BE2C (cell line): ENCODE data around the gene OTOP3.
A peak's percentile ranks its signal among the peaks of the same experiment; 100 is the strongest.
"Not testable (repeated sequence)": the region's sequence is repeated elsewhere in the genome, so short reads cannot be mapped to it uniquely, and the experiment has no call there.

Experiments used
- DNase-seq: peaks from one replicate; pipeline ENCODE4 v3.0.0-alpha.2; 2020
- H3K27me3 ChIP-seq: fragments of 250-450 bp; sonication (Bioruptor Pico); 2 replicates; pipeline ENCODE4 v1.5.1; 2020; ENCODE audit warnings: mild to moderate bottlenecking
- H3K36me3 ChIP-seq: fragments of 250-450 bp; sonication (Bioruptor Pico); 2 replicates; pipeline ENCODE4 v1.5.1; 2020; ENCODE audit warnings: mild to moderate bottlenecking
- H3K4me1 ChIP-seq: fragments of 250-450 bp; sonication (Bioruptor Pico); 2 replicates; pipeline ENCODE4 v1.5.1; 2020
- H3K4me3 ChIP-seq: 2 replicates; pipeline ENCODE4 v1.5.1; 2011; ENCODE audit warnings: low read depth, low read length
- H3K9me3 ChIP-seq: fragments of 250-450 bp; sonication (Bioruptor Pico); 2 replicates; pipeline ENCODE4 v1.5.1; 2020
- TF ChIP-seq, protein P1 (sequence below): IDR thresholded peaks from 2 replicates; pipeline ENCODE4 v1.5.1; 2012; ENCODE audit warnings: mild to moderate bottlenecking, low read depth, low read length

The OTOP3 gene

DNA sequence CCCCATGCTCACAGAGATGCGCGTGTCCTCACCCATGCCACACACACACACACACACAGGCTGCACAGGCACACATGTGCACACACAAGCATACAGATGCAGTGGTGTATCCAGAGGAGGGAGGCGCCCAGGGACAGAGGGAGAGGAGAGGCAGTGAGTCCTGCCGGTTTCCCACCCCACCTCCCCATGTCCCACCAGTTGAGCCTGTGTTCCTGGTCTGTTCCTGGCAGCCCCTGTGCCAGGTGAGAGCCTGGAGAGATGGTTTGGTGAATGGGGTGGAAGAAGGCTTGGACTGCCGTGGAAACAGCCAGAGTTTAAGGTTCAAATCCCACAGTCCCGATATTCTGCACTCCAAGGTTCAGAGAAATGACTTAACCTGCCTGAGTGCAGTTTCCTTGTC, 32.0 kb upstream of the OTOP3 start:
- Histone ChIP-seq H3K27me3 (no peaks in the 10 kb centered on the region), H3K9me3 (no peaks in the 10 kb centered on the region; the same call in 1 of the 2 replicates), H3K4me3 (no peak overlapping the region), H3K4me1 (no peaks in the 10 kb centered on the region), H3K36me3 (no peaks in the 10 kb centered on the region)
- TF ChIP-seq, protein P1, sequence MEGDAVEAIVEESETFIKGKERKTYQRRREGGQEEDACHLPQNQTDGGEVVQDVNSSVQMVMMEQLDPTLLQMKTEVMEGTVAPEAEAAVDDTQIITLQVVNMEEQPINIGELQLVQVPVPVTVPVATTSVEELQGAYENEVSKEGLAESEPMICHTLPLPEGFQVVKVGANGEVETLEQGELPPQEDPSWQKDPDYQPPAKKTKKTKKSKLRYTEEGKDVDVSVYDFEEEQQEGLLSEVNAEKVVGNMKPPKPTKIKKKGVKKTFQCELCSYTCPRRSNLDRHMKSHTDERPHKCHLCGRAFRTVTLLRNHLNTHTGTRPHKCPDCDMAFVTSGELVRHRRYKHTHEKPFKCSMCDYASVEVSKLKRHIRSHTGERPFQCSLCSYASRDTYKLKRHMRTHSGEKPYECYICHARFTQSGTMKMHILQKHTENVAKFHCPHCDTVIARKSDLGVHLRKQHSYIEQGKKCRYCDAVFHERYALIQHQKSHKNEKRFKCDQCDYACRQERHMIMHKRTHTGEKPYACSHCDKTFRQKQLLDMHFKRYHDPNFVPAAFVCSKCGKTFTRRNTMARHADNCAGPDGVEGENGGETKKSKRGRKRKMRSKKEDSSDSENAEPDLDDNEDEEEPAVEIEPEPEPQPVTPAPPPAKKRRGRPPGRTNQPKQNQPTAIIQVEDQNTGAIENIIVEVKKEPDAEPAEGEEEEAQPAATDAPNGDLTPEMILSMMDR = no peak
- no peak for DNase-seq

DNA sequence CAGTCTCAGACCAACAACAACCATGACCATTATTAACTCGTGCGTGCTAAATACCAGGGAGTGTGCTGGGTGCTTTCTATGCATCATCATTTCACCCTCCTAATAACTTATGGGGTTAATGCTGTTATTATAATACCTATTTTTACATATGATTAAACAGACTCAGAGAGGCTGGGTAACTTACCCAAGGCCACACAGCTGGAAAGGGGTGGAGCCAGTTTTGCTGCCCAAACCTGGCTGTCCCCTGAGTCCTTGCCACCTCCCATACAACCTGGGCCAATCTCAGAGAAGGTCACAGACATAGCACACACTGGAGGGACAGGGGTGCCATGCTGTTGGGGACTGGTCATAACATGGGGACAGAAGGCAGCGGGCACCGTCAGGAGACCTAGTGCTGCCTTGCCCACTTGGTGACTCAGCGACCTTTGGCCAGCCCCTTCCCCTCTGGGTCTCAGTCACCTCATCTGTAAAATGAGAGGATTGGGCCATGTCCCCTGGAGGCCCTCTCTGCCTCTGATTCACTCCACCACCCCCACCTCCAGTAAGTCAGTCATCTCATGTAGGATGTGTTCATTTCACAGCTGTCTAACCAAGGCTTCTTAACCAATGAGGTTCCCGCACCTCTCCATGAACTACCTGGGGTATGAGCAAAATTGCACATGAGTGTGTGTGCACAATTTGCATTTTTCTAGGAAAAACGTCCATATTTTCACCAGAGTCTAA, 30.9 kb upstream of the OTOP3 start:
- DNase-seq = no peak
- TF ChIP-seq, protein P1 = no peak
- H3K4me3 ChIP-seq = no peak overlapping the region
- no peaks in the 10 kb centered on the region for H3K36me3 ChIP-seq
- no peaks in the 10 kb centered on the region for H3K27me3 ChIP-seq
- no peaks in the 10 kb centered on the region; the same call in 1 of the 2 replicates for H3K9me3 ChIP-seq
- no peaks in the 10 kb centered on the region for H3K4me1 ChIP-seq

DNA sequence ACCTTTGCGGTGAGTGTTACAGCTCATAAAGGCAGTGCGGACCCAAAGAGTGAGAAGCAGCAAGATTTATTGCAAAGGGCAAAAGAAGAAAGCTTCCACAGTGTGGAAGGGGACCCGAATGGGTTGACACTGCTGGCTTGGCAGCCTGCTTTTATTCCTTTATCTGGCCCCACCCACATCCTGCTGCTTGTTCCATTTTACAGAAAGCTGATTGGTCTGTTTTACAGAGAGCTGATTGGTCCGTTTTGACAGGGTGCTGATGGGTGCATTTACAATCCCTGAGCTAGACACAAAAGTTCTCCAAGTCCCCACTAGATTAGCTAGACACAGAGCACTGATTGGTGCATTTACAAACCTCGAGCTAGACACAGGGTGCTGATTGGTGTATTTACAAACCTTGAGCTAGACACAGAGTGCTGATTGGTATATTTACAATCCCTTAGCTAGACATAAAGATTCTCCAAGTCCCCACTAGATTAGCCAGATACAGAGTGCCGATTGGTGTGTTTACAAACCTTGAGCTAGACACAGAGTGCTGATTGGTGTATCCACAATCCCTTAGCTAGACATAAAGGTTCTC, 29.4 kb upstream of the OTOP3 start:
- not testable (repeated sequence) for H3K36me3 ChIP-seq, H3K9me3 ChIP-seq, H3K4me1 ChIP-seq, H3K27me3 ChIP-seq, H3K4me3 ChIP-seq
- peak; percentile 45 for DNase-seq

DNA sequence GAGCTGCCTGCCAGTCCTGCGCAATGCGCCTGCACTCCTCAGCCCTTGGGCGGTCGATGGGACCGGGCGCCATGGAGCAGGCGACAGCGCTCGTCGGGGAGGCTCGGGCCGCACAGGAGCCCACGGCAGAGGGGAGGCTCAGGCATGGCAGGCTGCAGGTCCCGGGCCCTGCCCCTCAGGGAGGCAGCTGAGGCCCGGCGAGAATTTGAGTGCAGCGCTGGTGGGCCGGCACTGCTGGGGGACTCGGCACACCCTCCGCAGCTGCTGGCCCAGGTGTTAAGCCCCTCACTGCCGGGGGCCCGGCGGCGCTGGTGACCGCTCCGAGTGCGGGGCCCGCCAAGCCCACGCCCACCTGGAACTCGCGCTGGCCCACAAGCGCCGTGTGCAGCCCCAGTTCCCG, 28.7 kb upstream of the OTOP3 start:
- no peak overlapping the region for H3K4me3 ChIP-seq

DNA sequence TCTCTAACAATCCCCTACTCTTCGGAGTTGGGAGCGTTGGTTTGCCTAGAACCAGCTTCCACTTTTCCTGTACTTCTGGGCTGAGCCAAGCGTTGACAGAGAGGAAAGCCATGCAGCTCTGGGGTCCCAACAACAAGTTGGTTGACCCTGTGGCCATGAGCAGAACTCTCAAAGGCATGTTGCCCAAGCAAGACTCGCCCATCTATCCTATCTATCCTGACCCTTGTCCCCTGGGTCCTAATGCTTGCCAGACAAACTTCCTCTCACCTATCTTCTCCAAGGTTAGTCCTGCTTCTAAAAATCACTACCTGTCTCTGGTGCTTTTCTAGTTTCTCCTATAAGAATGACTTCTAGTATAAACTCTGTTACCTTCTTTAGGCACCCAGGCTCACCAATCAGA, 26.6 kb upstream of the OTOP3 start:
- H3K4me3 ChIP-seq = not testable (repeated sequence)

More for the DNA sequence above, 28.7 kb upstream of the OTOP3 start:
- H3K36me3 ChIP-seq = no peaks in the 10 kb centered on the region
- TF ChIP-seq, protein P1 = no peak
- no peaks in the 10 kb centered on the region for H3K4me1 ChIP-seq
- H3K27me3 ChIP-seq = no peaks in the 10 kb centered on the region
- no peak for DNase-seq
- H3K9me3 ChIP-seq = no peaks in the 10 kb centered on the region; the same call in 1 of the 2 replicates

DNA sequence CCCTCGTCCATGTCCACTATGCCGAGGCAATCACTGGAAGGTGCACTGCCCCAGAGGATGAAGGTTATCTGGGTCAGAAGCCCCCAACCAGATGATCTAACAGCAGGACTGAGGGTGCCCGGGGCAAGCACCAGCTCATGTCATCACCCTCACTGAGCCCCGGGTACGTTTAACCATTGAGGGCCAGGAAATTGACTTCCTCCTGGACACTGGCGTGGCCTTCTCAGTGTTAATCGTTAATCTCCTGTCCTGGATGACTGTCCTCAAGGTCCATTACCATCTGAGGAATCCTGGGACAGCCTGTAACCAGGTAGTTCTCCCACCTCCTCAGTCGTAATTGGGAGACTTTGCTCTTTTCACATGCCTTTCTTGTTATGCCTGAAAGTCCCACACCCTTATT, 24.3 kb upstream of the OTOP3 start:
- not testable (repeated sequence) for DNase-seq, H3K27me3 ChIP-seq, H3K4me1 ChIP-seq

More for the DNA sequence above, 26.6 kb upstream of the OTOP3 start:
- DNase-seq, H3K9me3 ChIP-seq, H3K4me1 ChIP-seq, H3K36me3 ChIP-seq, H3K27me3 ChIP-seq: not testable (repeated sequence)

DNA sequence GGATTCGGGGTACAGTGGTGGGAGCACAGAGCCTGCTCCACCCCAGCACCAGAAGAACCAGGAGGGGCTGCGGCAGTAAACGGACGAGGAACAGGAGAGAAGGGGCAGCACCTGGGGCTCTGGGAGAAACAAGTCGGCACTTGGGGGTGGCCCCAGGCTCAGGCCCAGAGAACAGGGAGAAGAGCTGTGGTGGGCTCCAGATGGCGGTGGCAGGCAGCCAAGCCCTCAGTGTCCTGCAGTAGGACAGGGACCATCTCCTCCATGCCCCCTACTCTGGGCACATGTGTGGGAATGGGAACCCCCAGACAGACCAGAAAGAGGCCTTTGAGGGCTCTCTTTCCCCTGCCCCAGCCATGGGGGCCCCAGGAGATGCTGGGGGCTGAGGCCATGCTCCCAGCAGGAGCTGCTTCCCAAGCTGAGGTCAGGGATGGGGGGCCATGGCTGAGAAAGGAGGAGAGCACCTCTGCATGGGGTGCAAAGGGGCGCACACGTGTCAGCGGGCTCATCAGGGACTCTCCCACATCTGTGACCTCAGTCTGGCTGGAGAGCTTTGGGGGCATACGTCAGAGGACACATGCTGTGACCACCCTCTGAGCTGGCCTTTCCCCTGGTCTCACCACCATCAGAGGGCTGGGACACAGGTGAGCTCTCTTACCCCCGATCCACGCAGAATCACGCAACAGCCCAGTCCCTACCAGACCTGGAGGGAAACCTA, 19.4 kb upstream of the OTOP3 start:
- H3K36me3 ChIP-seq = no peaks in the 10 kb centered on the region
- no peaks in the 10 kb centered on the region for H3K9me3 ChIP-seq
- TF ChIP-seq, protein P1 = no peak
- H3K4me3 ChIP-seq = no peak overlapping the region
- no peaks in the 10 kb centered on the region for H3K27me3 ChIP-seq
- DNase-seq = no peak
- no peaks in the 10 kb centered on the region for H3K4me1 ChIP-seq

More for the DNA sequence above, 24.3 kb upstream of the OTOP3 start:
- not testable (repeated sequence) for H3K36me3 ChIP-seq, H3K9me3 ChIP-seq, H3K4me3 ChIP-seq
